ENCODE data around the gene PRICKLE2.

Gene PRICKLE2

GRCh38 chr3:64253689-64254088, 28.4 kb upstream of the PRICKLE2 start:
- DNase-seq (ENCODE audit: low read depth): no peak

GRCh38 chr3:64251019-64251418, 25.8 kb upstream of the PRICKLE2 start:
- no peak for DNase-seq (ENCODE audit: low read depth)

GRCh38 chr3:64247991-64248646, 22.9 kb upstream of the PRICKLE2 start:
- no peak for DNase-seq (ENCODE audit: low read depth)

GRCh38 chr3:64244011-64244942, 19.0 kb upstream of the PRICKLE2 start:
- no peak for DNase-seq (ENCODE audit: low read depth)

GRCh38 chr3:64242435-64242834, 17.2 kb upstream of the PRICKLE2 start:
- no peak for DNase-seq (ENCODE audit: low read depth)

GRCh38 chr3:64240959-64241358, 15.7 kb upstream of the PRICKLE2 start:
- no peak for DNase-seq (ENCODE audit: low read depth)

GRCh38 chr3:64240396-64240795, 15.1 kb upstream of the PRICKLE2 start:
- no peak for DNase-seq (ENCODE audit: low read depth)

GRCh38 chr3:64239841-64240240, 14.6 kb upstream of the PRICKLE2 start:
- DNase-seq (ENCODE audit: low read depth): no peak

- DNase-seq (ENCODE audit: low read depth): no peak
These were observed 13.9 kb upstream of the PRICKLE2 start for GRCh38 chr3:64238971-64239667.

- no peak for DNase-seq (ENCODE audit: low read depth)
These were observed 11.8 kb upstream of the PRICKLE2 start for GRCh38 chr3:64237083-64237482.

- no peak for DNase-seq (ENCODE audit: low read depth)
These were observed 10.3 kb upstream of the PRICKLE2 start for GRCh38 chr3:64235605-64236004.

GRCh38 chr3:64234571-64234970, 9.3 kb upstream of the PRICKLE2 start:
- no peak for DNase-seq (ENCODE audit: low read depth)

GRCh38 chr3:64232821-64233220, 7.6 kb upstream of the PRICKLE2 start:
- no peak for DNase-seq (ENCODE audit: low read depth)

- DNase-seq (ENCODE audit: low read depth): no peak
These were observed 4.6 kb upstream of the PRICKLE2 start for GRCh38 chr3:64229903-64230302.

GRCh38 chr3:64228110-64228509, 2.8 kb upstream of the PRICKLE2 start:
- DNase-seq (ENCODE audit: low read depth): no peak

- DNase-seq (ENCODE audit: low read depth): no peak
These were observed 1.5 kb upstream of the PRICKLE2 start for GRCh38 chr3:64226730-64227129.

GRCh38 chr3:64225695-64226499, 631 bp upstream of the PRICKLE2 start:
- DNase-seq (ENCODE audit: low read depth): no peak

- DNase-seq (ENCODE audit: low read depth): no peak
These were observed 1.2 kb downstream of the PRICKLE2 start for GRCh38 chr3:64223791-64224745.

- DNase-seq (ENCODE audit: low read depth): no peak
These were observed 2.7 kb downstream of the PRICKLE2 start for GRCh38 chr3:64222501-64223111.

GRCh38 chr3:64221571-64222257, 3.6 kb downstream of the PRICKLE2 start:
- DNase-seq (ENCODE audit: low read depth): no peak
